PC-9 (cell line): Measurements from ENCODE around the gene SLC18A2. TPM values are rescaled to one million over a fixed set of nuclear protein-coding genes. Genes with fewer than 3 reads are reported as not detected.

ENCODE experiments used
- BruUV-seq: library from RNA; stranded (reverse); fragments of 400-500 nt; replicated peaks from 2 replicates; lab custom pipeline; 2021; lab: Mats Ljungman, UMichigan
- CTCF ChIA-PET: fragments of 300-600 bp; sonication (Branson Sonifier 250); formaldehyde crosslinking; loops from one replicate; lab custom pipeline; 2022; ENCODE audit warnings: antibody characterized with exemption; lab: Charles Lee
- POLR2A ChIA-PET: fragments of 300-600 bp; sonication (Branson Sonifier 250); formaldehyde crosslinking; loops from one replicate; lab custom pipeline; 2022; ENCODE audit warnings: antibody characterized with exemption; ENCODE audit not compliant: unreplicated experiment; lab: Charles Lee
- DNase-seq, 2 experiments: peaks; one replicate each; pipeline versions ENCODE4 v3.0.0 to v3.0.0-alpha.2; 2015 to 2022; ENCODE audit warnings: mixed read lengths in 1 of 2
- H2AFZ ChIP-seq: fragments of 200-600 bp; sonication (generic); 2 replicates; pipeline ENCODE4 v1.8.1; 2017; ENCODE audit warnings: antibody characterized with exemption
- H3F3A ChIP-seq: fragments of 200-600 bp; sonication (generic); 2 replicates; pipeline ENCODE4 v1.8.1; 2017; ENCODE audit warnings: antibody characterized with exemption, mild to moderate bottlenecking, low read depth; ENCODE audit not compliant: insufficient read depth
- H3K27ac ChIP-seq: fragments of 200-600 bp; sonication (generic); 2 replicates; pipeline ENCODE4 v1.6.1; 2016; ENCODE audit warnings: mixed run types
- H3K27me3 ChIP-seq: fragments of 200-600 bp; sonication (generic); 2 replicates; pipeline ENCODE4 v1.6.1; 2016; ENCODE audit warnings: low read depth, mixed run types; ENCODE audit not compliant: insufficient read depth
- H3K36me3 ChIP-seq: fragments of 200-600 bp; sonication (generic); 2 replicates; pipeline ENCODE4 v1.6.1; 2016; ENCODE audit warnings: low read depth, mixed run types
- H3K4me1 ChIP-seq: fragments of 200-600 bp; sonication (generic); replicated peaks from 2 replicates; pipeline ENCODE4 v1.6.1; 2016; ENCODE audit warnings: mixed run types; ENCODE audit not compliant: insufficient read depth
- H3K4me2 ChIP-seq: fragments of 200-600 bp; sonication (generic); 2 replicates; pipeline ENCODE4 v1.6.1; 2017; ENCODE audit warnings: mixed run types
- H3K4me3 ChIP-seq: fragments of 200-600 bp; sonication (generic); 2 replicates; pipeline ENCODE4 v1.6.1; 2016; ENCODE audit warnings: mixed run types
- H3K79me2 ChIP-seq: fragments of 200-600 bp; sonication (generic); 2 replicates; pipeline ENCODE4 v1.6.1; 2017; ENCODE audit warnings: low read depth, mixed run types
- H3K9me2 ChIP-seq: fragments of 200-600 bp; sonication (generic); 2 replicates; pipeline ENCODE4 v1.8.1; 2017; ENCODE audit warnings: mild to moderate bottlenecking; ENCODE audit not compliant: insufficient read depth
- H3K9me3 ChIP-seq: fragments of 200-600 bp; sonication (generic); 2 replicates; pipeline ENCODE4 v1.8.1; 2016; ENCODE audit warnings: low read depth; ENCODE audit not compliant: insufficient read depth
- H4K20me1 ChIP-seq: fragments of 200-600 bp; sonication (generic); 2 replicates; pipeline ENCODE4 v1.8.1; 2017; ENCODE audit not compliant: insufficient read depth
- CTCF ChIP-seq: fragments of 200-600 bp; sonication (generic); conservative IDR thresholded peaks from 2 replicates; pipeline ENCODE4 v1.6.1; 2017; ENCODE audit warnings: mixed run types, antibody characterized with exemption, mild to moderate bottlenecking, moderate library complexity
- EZH2 ChIP-seq: fragments of 200-600 bp; sonication (generic); IDR thresholded peaks from 2 replicates; pipeline ENCODE4 v1.8.0; 2017; ENCODE audit warnings: antibody characterized with exemption, low read depth
- intact Hi-C: fragments of 100-400 bp; cut with micrococcal nuclease; formaldehyde crosslinking; loops from one replicate; pipeline ENCODE4 v1.10.0; 2022; ENCODE audit not compliant: unreplicated experiment
- total RNA-seq: library from RNA; stranded (reverse); gene quantifications from 2 replicates; pipeline ENCODE4 v1.2.3, GENCODE V29; 2021

Gene SLC18A2
- total RNA-seq, 1 experiment from 2014 or later = not detected

DNA sequence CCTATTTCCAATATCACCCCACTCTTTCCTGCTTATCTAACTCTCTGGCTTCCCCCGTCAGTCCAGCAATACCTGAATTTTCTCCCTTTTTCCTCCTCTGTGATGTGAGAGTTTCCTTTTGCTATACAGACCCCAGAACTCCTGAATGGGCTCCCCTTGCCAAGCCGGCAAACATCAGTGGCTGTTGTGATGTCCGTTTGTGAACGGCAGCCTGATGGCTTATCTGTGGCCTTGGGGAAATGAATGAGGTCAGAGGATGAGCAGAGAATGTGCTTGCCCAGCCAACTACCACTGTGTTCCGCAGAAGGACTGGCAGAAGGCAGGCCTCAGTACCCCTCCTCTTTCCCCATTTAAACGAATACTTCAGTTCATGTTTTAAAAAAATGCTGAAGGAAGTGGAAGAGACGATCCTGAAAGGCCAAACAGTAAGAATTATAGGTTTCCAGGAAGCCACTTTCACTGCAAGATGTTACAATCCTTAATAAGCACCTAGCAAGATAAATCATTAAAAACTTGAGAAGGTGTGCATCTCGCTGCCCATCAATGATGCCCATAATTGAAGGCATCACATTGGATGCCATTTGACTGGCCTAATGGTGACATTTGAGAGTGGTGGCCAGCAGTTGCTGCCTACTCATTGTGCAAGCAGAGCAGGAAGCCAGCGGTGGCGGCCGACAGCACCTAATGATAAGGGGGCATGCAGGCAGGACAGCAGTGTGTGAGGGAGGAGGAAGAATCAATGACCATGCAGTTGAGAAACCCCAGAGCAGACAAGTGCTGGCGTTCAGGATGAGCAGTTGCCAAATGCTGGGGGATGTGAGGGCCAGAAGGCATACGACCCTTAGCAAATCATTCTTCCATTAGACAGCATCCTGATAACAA lies 31.5 kb downstream of the SLC18A2 start:
- BruUV-seq = no TSS peak
- intact Hi-C loops = no loop called here

GRCh38 chr10:117273980-117274379 lies 33.1 kb downstream of the SLC18A2 start:
- Histone ChIP-seq H3K9me2 (no peaks in the 10 kb centered on the region), H3K4me2 (no peak overlapping the region), H3K36me3 (no peaks in the 10 kb centered on the region), H4K20me1 (no peaks in the 10 kb centered on the region), H2AFZ (no peak overlapping the region), H3K27me3 (no peaks in the 10 kb centered on the region), H3K4me1 (peaks cover 12% of the 10 kb centered on the region; the same call in 1 of the 2 replicates), H3K27ac (no peak overlapping the region), H3F3A (no peaks in the 10 kb centered on the region), H3K4me3 (no peak overlapping the region), H3K9me3 (no peaks in the 10 kb centered on the region), H3K79me2 (no peaks in the 10 kb centered on the region)
- no peak for DNase-seq
- ChIA-PET CTCF (interaction anchor here (1.1 kb wide), 1 partner anchor 169 kb away, joined by 3 read pairs; no protein-coding TSS in a partner anchor), POLR2A (no interaction called here)
- TF ChIP-seq EZH2 (no peak), CTCF (no peak)
- BruUV-seq = no TSS peak
- intact Hi-C loops = no loop called here

More for the DNA sequence above, 31.5 kb downstream of the SLC18A2 start:
- ChIA-PET POLR2A (no interaction called here), CTCF (interaction anchor here (1.1 kb wide), 1 partner anchor 171 kb away, joined by 3 read pairs; no protein-coding TSS in a partner anchor)
- Histone ChIP-seq H3K27me3 (no peaks in the 10 kb centered on the region), H3K9me2 (no peaks in the 10 kb centered on the region), H3F3A (no peaks in the 10 kb centered on the region), H4K20me1 (no peaks in the 10 kb centered on the region), H3K4me2 (no peak overlapping the region), H3K79me2 (no peaks in the 10 kb centered on the region), H3K9me3 (no peaks in the 10 kb centered on the region), H3K4me3 (no peak overlapping the region), H2AFZ (no peak overlapping the region), H3K36me3 (no peaks in the 10 kb centered on the region), H3K27ac (no peak overlapping the region), H3K4me1 (peaks cover 12% of the 10 kb centered on the region; the same call in 1 of the 2 replicates)
- no peak for TF ChIP-seq EZH2
- DNase-seq = no peak

DNA sequence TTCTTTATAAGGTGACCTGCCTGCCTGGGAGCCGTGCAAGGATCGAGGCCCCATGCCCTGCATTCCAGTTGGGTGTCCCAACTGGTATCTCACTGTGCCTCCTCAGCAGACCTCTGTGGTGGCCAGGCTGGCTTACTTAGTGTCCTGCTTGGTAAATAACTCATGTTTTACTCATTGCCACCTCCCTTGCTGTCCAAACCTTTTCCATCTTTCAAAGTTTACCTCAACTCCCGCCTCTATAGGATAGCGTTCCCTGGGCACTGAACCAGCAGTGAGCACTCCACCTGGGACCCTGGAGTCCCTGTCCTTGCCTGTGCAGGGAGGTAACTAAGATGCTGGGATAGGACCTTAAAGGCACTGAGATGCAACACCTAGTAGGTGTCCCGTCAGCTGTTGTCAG lies 33.6 kb downstream of the SLC18A2 start:
- CTCF ChIA-PET = no interaction called here
- Histone ChIP-seq H3K4me1 (peaks cover 12% of the 10 kb centered on the region; the same call in 1 of the 2 replicates), H3K27me3 (no peaks in the 10 kb centered on the region), H3K36me3 (no peaks in the 10 kb centered on the region), H3K4me3 (no peak overlapping the region), H3K9me2 (no peaks in the 10 kb centered on the region), H3F3A (no peaks in the 10 kb centered on the region), H4K20me1 (no peaks in the 10 kb centered on the region), H3K9me3 (no peaks in the 10 kb centered on the region), H2AFZ (no peak overlapping the region), H3K79me2 (no peaks in the 10 kb centered on the region), H3K27ac (no peak overlapping the region), H3K4me2 (no peak overlapping the region)
- no peak for TF ChIP-seq CTCF
- TF ChIP-seq EZH2 = no peak
- DNase-seq = no peak
- BruUV-seq = no TSS peak
- intact Hi-C loops = no loop called here
- POLR2A ChIA-PET = no interaction called here
